Retinal pigment epithelial cell (primary cell): Measurements from ENCODE around the gene GRIA1.

ENCODE experiments used
- DNase-seq: peaks from one replicate; pipeline ENCODE4 v3.0.0-alpha.2; 2010; ENCODE audit warnings: low read depth
- H3K4me3 ChIP-seq: 2 replicates; pipeline ENCODE4 v1.5.1; 2011; ENCODE audit warnings: mild to moderate bottlenecking, low read length, control low read depth, moderate library complexity
- CTCF ChIP-seq: conservative IDR thresholded peaks from 2 replicates; pipeline ENCODE4 v1.5.1; 2011; ENCODE audit warnings: low read depth, low read length, control low read depth, inconsistent platforms

The GRIA1 gene

GRCh38 chr5:153513156-153513555 is 22.7 kb downstream of the GRIA1 start:
- no peak overlapping the region for H3K4me3 ChIP-seq
- no peak for DNase-seq
- TF ChIP-seq CTCF = no peak

- no peak for DNase-seq
- no peak for TF ChIP-seq CTCF
- H3K4me3 ChIP-seq = no peak overlapping the region
Measured at GRCh38 chr5:153515301-153515700, 24.8 kb downstream of the GRIA1 start.

- no peak for DNase-seq
- no peak for TF ChIP-seq CTCF
- no peak overlapping the region for H3K4me3 ChIP-seq
Measured at GRCh38 chr5:153516504-153517240, 26.2 kb downstream of the GRIA1 start.

- no peak overlapping the region for H3K4me3 ChIP-seq
- DNase-seq = no peak
- TF ChIP-seq CTCF = no peak
Measured at GRCh38 chr5:153517241-153517611, 26.8 kb downstream of the GRIA1 start.

- DNase-seq = no peak
- TF ChIP-seq CTCF = no peak
- H3K4me3 ChIP-seq = no peak overlapping the region
Measured at GRCh38 chr5:153520137-153520536, 29.7 kb downstream of the GRIA1 start.

GRCh38 chr5:153520952-153521351 is 30.5 kb downstream of the GRIA1 start:
- no peak overlapping the region for H3K4me3 ChIP-seq
- DNase-seq = no peak
- no peak for TF ChIP-seq CTCF

GRCh38 chr5:153523211-153523610 is 32.7 kb downstream of the GRIA1 start:
- H3K4me3 ChIP-seq = no peak overlapping the region
- no peak for TF ChIP-seq CTCF
- DNase-seq = no peak
